Measurements from ENCODE around the gene LY86. TPM values are rescaled to one million over a fixed set of nuclear protein-coding genes. Genes with fewer than 3 reads are reported as not detected.

Gene LY86
- polyA plus RNA-seq, 1 donor from 2014 or later, result not detected

- Histone ChIP-seq H3K4me3 (ENCODE audit: low read length) (no peak overlapping the region), H3K9ac (ENCODE audit: low read length) (no peak overlapping the region), H3F3A (ENCODE audit: insufficient read depth, low read length, poor library complexity, severe bottlenecking) (no peaks in the 10 kb centered on the region), H3K4me2 (ENCODE audit: low read length) (no peak overlapping the region), H3K9me2 (ENCODE audit: insufficient read depth, low read length) (no peaks in the 10 kb centered on the region), H3K79me2 (replicated peaks; ENCODE audit: insufficient read depth, low read length) (no peaks in the 10 kb centered on the region), H2AFZ (ENCODE audit: low read depth, low read length) (no peak overlapping the region), H3K36me3 (ENCODE audit: insufficient read depth, low read length) (no peaks in the 10 kb centered on the region), H3K9me3 (ENCODE audit: low read length) (no peaks in the 10 kb centered on the region), H4K20me1 (ENCODE audit: insufficient read depth) (no peaks in the 10 kb centered on the region), H3K27me3 (ENCODE audit: insufficient read depth, low read depth, low read length) (no peaks in the 10 kb centered on the region), H3K27ac (ENCODE audit: low read length) (no peak overlapping the region)
- TF ChIP-seq CTCF (IDR thresholded peaks at IDR 0.05; ENCODE audit: poor library complexity, severe bottlenecking), result no peak
- TF ChIP-seq EP300 (conservative IDR thresholded peaks at IDR 0.05; ENCODE audit: poor library complexity, severe bottlenecking), result no peak
- no peak for TF ChIP-seq MXI1 (conservative IDR thresholded peaks at IDR 0.05; ENCODE audit: poor library complexity, severe bottlenecking)
- no peak for TF ChIP-seq RAD21 (conservative IDR thresholded peaks at IDR 0.05)
- no peak for TF ChIP-seq TAF1 (IDR thresholded peaks at IDR 0.05; ENCODE audit: low read depth)
- no peak for TF ChIP-seq REST (IDR thresholded peaks at IDR 0.05; ENCODE audit: borderline replicate concordance)
- no peak for TF ChIP-seq SMC3 (conservative IDR thresholded peaks at IDR 0.05; ENCODE audit: poor library complexity)
- TF ChIP-seq EZH2 (IDR thresholded peaks at IDR 0.05; ENCODE audit: borderline replicate concordance, insufficient read depth, low read length, poor library complexity, severe bottlenecking), result no peak
- no peak for TF ChIP-seq POLR2AphosphoS5 (IDR thresholded peaks at IDR 0.05)
Observed at GRCh38 chr6:6629402-6629801, 40.9 kb downstream of the LY86 start.

GRCh38 chr6:6631053-6631452, 42.5 kb downstream of the LY86 start:
- no peak overlapping the region for H3K4me3 ChIP-seq (ENCODE audit: low read length)
- no peak overlapping the region for H3K9ac ChIP-seq (ENCODE audit: low read length)
- H3K9me2 ChIP-seq (ENCODE audit: insufficient read depth, low read length), result no peaks in the 10 kb centered on the region
- no peak overlapping the region for H2AFZ ChIP-seq (ENCODE audit: low read depth, low read length)
- H3K9me3 ChIP-seq (ENCODE audit: low read length), result no peaks in the 10 kb centered on the region
- H3K4me2 ChIP-seq (ENCODE audit: low read length), result no peak overlapping the region
- H4K20me1 ChIP-seq (ENCODE audit: insufficient read depth), result no peaks in the 10 kb centered on the region
- H3K27me3 ChIP-seq (ENCODE audit: insufficient read depth, low read depth, low read length), result no peaks in the 10 kb centered on the region
- H3K36me3 ChIP-seq (ENCODE audit: insufficient read depth, low read length), result no peaks in the 10 kb centered on the region
- no peaks in the 10 kb centered on the region for H3K79me2 ChIP-seq (replicated peaks; ENCODE audit: insufficient read depth, low read length)
- H3F3A ChIP-seq (ENCODE audit: insufficient read depth, low read length, poor library complexity, severe bottlenecking), result no peaks in the 10 kb centered on the region
- no peak overlapping the region for H3K27ac ChIP-seq (ENCODE audit: low read length)
- no peak for TF ChIP-seq EP300 (conservative IDR thresholded peaks at IDR 0.05; ENCODE audit: poor library complexity, severe bottlenecking)
- no peak for TF ChIP-seq REST (IDR thresholded peaks at IDR 0.05; ENCODE audit: borderline replicate concordance)
- TF ChIP-seq CTCF (IDR thresholded peaks at IDR 0.05; ENCODE audit: poor library complexity, severe bottlenecking), result no peak
- TF ChIP-seq SMC3 (conservative IDR thresholded peaks at IDR 0.05; ENCODE audit: poor library complexity), result no peak
- TF ChIP-seq POLR2AphosphoS5 (IDR thresholded peaks at IDR 0.05), result no peak
- no peak for TF ChIP-seq EZH2 (IDR thresholded peaks at IDR 0.05; ENCODE audit: borderline replicate concordance, insufficient read depth, low read length, poor library complexity, severe bottlenecking)
- TF ChIP-seq TAF1 (IDR thresholded peaks at IDR 0.05; ENCODE audit: low read depth), result no peak
- TF ChIP-seq RAD21 (conservative IDR thresholded peaks at IDR 0.05), result no peak
- TF ChIP-seq MXI1 (conservative IDR thresholded peaks at IDR 0.05; ENCODE audit: poor library complexity, severe bottlenecking), result no peak

All from neural cell (in vitro differentiated cells).